PC-9 (cell line): ENCODE data around the gene KIFC3. TPM values are rescaled to one million over a fixed set of nuclear protein-coding genes. Genes with fewer than 3 reads are reported as not detected.

Source experiments
- BruUV-seq: library from RNA; stranded (reverse); fragments of 400-500 nt; replicated peaks from 2 replicates; lab custom pipeline; 2021; lab: Mats Ljungman, UMichigan
- CTCF ChIA-PET: fragments of 300-600 bp; sonication (Branson Sonifier 250); formaldehyde crosslinking; loops from one replicate; lab custom pipeline; 2022; ENCODE audit warnings: antibody characterized with exemption; lab: Charles Lee
- POLR2A ChIA-PET: fragments of 300-600 bp; sonication (Branson Sonifier 250); formaldehyde crosslinking; loops from one replicate; lab custom pipeline; 2022; ENCODE audit warnings: antibody characterized with exemption; ENCODE audit not compliant: unreplicated experiment; lab: Charles Lee
- DNase-seq, 2 experiments: peaks; one replicate each; pipeline versions ENCODE4 v3.0.0 to v3.0.0-alpha.2; 2015 to 2022; ENCODE audit warnings: mixed read lengths in 1 of 2
- H2AFZ ChIP-seq: fragments of 200-600 bp; sonication (generic); 2 replicates; pipeline ENCODE4 v1.8.1; 2017; ENCODE audit warnings: antibody characterized with exemption
- H3F3A ChIP-seq: fragments of 200-600 bp; sonication (generic); 2 replicates; pipeline ENCODE4 v1.8.1; 2017; ENCODE audit warnings: antibody characterized with exemption, mild to moderate bottlenecking, low read depth; ENCODE audit not compliant: insufficient read depth
- H3K27ac ChIP-seq: fragments of 200-600 bp; sonication (generic); 2 replicates; pipeline ENCODE4 v1.6.1; 2016; ENCODE audit warnings: mixed run types
- H3K27me3 ChIP-seq: fragments of 200-600 bp; sonication (generic); 2 replicates; pipeline ENCODE4 v1.6.1; 2016; ENCODE audit warnings: low read depth, mixed run types; ENCODE audit not compliant: insufficient read depth
- H3K36me3 ChIP-seq: fragments of 200-600 bp; sonication (generic); 2 replicates; pipeline ENCODE4 v1.6.1; 2016; ENCODE audit warnings: low read depth, mixed run types
- H3K4me1 ChIP-seq: fragments of 200-600 bp; sonication (generic); replicated peaks from 2 replicates; pipeline ENCODE4 v1.6.1; 2016; ENCODE audit warnings: mixed run types; ENCODE audit not compliant: insufficient read depth
- H3K4me2 ChIP-seq: fragments of 200-600 bp; sonication (generic); 2 replicates; pipeline ENCODE4 v1.6.1; 2017; ENCODE audit warnings: mixed run types
- H3K4me3 ChIP-seq: fragments of 200-600 bp; sonication (generic); 2 replicates; pipeline ENCODE4 v1.6.1; 2016; ENCODE audit warnings: mixed run types
- H3K79me2 ChIP-seq: fragments of 200-600 bp; sonication (generic); 2 replicates; pipeline ENCODE4 v1.6.1; 2017; ENCODE audit warnings: low read depth, mixed run types
- H3K9me2 ChIP-seq: fragments of 200-600 bp; sonication (generic); 2 replicates; pipeline ENCODE4 v1.8.1; 2017; ENCODE audit warnings: mild to moderate bottlenecking; ENCODE audit not compliant: insufficient read depth
- H3K9me3 ChIP-seq: fragments of 200-600 bp; sonication (generic); 2 replicates; pipeline ENCODE4 v1.8.1; 2016; ENCODE audit warnings: low read depth; ENCODE audit not compliant: insufficient read depth
- H4K20me1 ChIP-seq: fragments of 200-600 bp; sonication (generic); 2 replicates; pipeline ENCODE4 v1.8.1; 2017; ENCODE audit not compliant: insufficient read depth
- EZH2 ChIP-seq: fragments of 200-600 bp; sonication (generic); IDR thresholded peaks from 2 replicates; pipeline ENCODE4 v1.8.0; 2017; ENCODE audit warnings: antibody characterized with exemption, low read depth
- intact Hi-C: fragments of 100-400 bp; cut with micrococcal nuclease; formaldehyde crosslinking; loops from one replicate; pipeline ENCODE4 v1.10.0; 2022; ENCODE audit not compliant: unreplicated experiment
- total RNA-seq: library from RNA; stranded (reverse); gene quantifications from 2 replicates; pipeline ENCODE4 v1.2.3, GENCODE V29; 2021
- TF ChIP-seq, protein P1 (sequence below): fragments of 200-600 bp; sonication (generic); conservative IDR thresholded peaks from 2 replicates; pipeline ENCODE4 v1.6.1; 2017; ENCODE audit warnings: mixed run types, antibody characterized with exemption, mild to moderate bottlenecking, moderate library complexity

KIFC3 gene
- total RNA-seq, 1 experiment from 2014 or later, result 52.5 TPM

DNA sequence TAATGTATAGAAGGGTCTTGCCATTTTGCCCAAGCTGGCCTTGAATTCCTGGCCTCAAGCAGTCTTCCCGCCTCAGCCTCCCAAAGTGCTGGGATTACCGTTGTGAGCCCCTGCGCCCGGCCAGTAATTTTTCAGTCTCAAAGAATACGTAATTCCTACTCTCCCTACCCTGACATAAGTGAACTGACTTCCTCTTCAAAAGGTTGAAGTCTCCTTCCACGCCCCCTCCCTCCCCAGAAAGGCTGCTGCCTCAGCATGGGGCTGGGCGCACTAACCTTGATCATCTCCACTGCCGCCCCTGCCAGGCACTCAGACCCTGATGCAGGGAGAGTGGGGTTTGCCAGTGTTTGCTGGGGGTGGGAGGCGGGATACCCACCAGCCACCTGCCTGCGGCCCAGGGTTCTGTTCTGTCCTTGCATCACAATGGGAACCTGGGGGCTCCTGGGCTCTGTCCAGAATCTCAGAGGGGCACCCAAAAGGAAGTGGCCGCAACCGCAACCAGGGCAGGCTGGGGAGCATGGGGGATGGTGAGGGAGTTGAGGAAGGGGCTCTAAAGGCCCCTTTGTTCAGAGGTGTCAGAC is 27.5 kb downstream of the KIFC3 start:
- intact Hi-C loops, result no loop called here
- Histone ChIP-seq H3K4me2 (no peak overlapping the region), H3K79me2 (peaks cover 4% of the 10 kb centered on the region; the same call in 1 of the 2 replicates), H3K27ac (no peak overlapping the region), H3K9me3 (no peaks in the 10 kb centered on the region), H3K27me3 (no peaks in the 10 kb centered on the region), H3K4me3 (no peak overlapping the region), H2AFZ (no peak overlapping the region), H3K9me2 (no peaks in the 10 kb centered on the region), H3K4me1 (peaks cover 11% of the 10 kb centered on the region), H3K36me3 (peaks cover 7% of the 10 kb centered on the region), H4K20me1 (no peaks in the 10 kb centered on the region), H3F3A (peaks cover 15% of the 10 kb centered on the region; the same call in 1 of the 2 replicates)
- no TSS peak for BruUV-seq
- TF ChIP-seq, protein P1, sequence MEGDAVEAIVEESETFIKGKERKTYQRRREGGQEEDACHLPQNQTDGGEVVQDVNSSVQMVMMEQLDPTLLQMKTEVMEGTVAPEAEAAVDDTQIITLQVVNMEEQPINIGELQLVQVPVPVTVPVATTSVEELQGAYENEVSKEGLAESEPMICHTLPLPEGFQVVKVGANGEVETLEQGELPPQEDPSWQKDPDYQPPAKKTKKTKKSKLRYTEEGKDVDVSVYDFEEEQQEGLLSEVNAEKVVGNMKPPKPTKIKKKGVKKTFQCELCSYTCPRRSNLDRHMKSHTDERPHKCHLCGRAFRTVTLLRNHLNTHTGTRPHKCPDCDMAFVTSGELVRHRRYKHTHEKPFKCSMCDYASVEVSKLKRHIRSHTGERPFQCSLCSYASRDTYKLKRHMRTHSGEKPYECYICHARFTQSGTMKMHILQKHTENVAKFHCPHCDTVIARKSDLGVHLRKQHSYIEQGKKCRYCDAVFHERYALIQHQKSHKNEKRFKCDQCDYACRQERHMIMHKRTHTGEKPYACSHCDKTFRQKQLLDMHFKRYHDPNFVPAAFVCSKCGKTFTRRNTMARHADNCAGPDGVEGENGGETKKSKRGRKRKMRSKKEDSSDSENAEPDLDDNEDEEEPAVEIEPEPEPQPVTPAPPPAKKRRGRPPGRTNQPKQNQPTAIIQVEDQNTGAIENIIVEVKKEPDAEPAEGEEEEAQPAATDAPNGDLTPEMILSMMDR, result no peak
- no peak for TF ChIP-seq EZH2
- no peak for DNase-seq
- POLR2A ChIA-PET, result no interaction called here
- CTCF ChIA-PET, result no interaction called here

DNA sequence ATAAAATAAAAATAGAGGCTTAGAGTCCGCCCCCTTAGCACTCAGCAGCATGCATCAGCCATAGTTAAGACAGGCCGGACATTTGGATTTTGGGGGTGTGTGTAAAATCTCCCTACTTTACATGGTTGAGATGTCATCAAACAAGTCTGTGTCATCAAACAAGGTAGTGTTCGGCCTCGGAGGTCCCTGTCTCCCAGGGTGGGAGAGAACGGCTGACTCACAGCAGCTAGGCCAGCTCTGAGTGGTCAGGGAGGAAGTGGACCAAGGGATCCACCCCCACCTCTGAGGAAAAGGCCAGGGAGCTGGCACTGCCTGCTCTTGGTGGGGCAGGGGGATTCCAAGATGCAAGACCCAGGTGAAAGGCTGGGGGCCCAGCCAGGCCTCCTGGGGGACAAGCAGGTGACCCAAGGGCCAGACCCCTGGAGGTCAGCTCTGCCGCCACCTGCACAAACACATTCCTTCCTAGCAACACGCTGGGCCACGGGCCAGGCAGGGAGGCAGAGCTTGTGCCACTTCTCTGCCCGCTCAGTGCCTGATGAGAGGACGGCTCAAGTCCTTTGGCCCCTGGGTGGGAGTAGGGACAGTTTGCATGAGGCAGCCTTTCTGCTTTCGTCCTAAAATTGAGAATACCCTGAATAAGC is 28.5 kb downstream of the KIFC3 start:
- peaks cover 7% of the 10 kb centered on the region; the same call in 1 of the 2 replicates for H3K36me3 ChIP-seq
- H3K9me3 ChIP-seq, result no peaks in the 10 kb centered on the region
- H3K4me2 ChIP-seq, result no peak overlapping the region
- H3K4me3 ChIP-seq, result no peak overlapping the region
- H3K4me1 ChIP-seq, result peaks cover 2% of the 10 kb centered on the region; the same call in 1 of the 2 replicates
- no peaks in the 10 kb centered on the region for H4K20me1 ChIP-seq
- ChIA-PET POLR2A (no interaction called here), CTCF (interaction anchor here (0.8 kb wide), 1 partner anchor 348 kb away, joined by 4 read pairs; no protein-coding TSS in a partner anchor)
- H3K27me3 ChIP-seq, result no peaks in the 10 kb centered on the region
- H2AFZ ChIP-seq, result no peak overlapping the region
- no TSS peak for BruUV-seq
- peaks cover 4% of the 10 kb centered on the region; the same call in 1 of the 2 replicates for H3K79me2 ChIP-seq
- peaks cover 4% of the 10 kb centered on the region; the same call in 1 of the 2 replicates for H3F3A ChIP-seq
- H3K9me2 ChIP-seq, result no peaks in the 10 kb centered on the region
- no peak overlapping the region for H3K27ac ChIP-seq
- intact Hi-C loops, result no loop called here
- TF ChIP-seq, protein P1, result no peak
- no peak for TF ChIP-seq EZH2
- DNase-seq, result no peak

DNA sequence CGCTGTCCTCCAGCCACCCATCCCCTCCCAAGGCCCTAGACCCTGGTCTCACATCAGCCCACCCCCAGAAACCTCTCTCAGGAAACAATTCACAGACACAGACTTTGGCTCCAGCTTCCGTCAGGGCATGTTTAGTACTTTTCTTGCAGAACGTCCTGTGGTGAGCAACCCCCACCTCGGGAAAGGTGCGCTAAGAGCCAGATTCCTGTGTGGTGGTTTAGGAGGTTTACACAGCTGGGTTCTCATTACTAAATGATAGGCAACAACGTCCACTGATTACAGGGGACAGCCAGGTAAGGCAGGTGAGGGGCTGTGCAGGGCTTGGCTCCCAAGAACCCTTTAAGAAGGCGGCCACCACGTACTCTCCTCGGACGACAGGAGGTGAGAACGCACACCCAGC is 29.3 kb downstream of the KIFC3 start:
- Histone ChIP-seq H2AFZ (no peak overlapping the region), H4K20me1 (no peaks in the 10 kb centered on the region), H3K4me3 (no peak overlapping the region), H3F3A (no peaks in the 10 kb centered on the region), H3K27ac (no peak overlapping the region), H3K27me3 (no peaks in the 10 kb centered on the region), H3K79me2 (peaks cover 4% of the 10 kb centered on the region; the same call in 1 of the 2 replicates), H3K9me3 (no peaks in the 10 kb centered on the region), H3K9me2 (no peaks in the 10 kb centered on the region), H3K4me1 (no peaks in the 10 kb centered on the region), H3K36me3 (peaks cover 7% of the 10 kb centered on the region), H3K4me2 (no peak overlapping the region)
- no peak for DNase-seq
- BruUV-seq, result no TSS peak
- ChIA-PET CTCF (no interaction called here), POLR2A (no interaction called here)
- TF ChIP-seq, protein P1, result no peak
- TF ChIP-seq EZH2, result no peak
- intact Hi-C loops, result no loop called here
